SIG-M5 (cell line): ENCODE measurements around the gene PEX13.

Source experiments
- DNase-seq: peaks from one replicate; lab custom pipeline; 2025; lab: John Stamatoyannopoulos, UW

Gene PEX13

DNA sequence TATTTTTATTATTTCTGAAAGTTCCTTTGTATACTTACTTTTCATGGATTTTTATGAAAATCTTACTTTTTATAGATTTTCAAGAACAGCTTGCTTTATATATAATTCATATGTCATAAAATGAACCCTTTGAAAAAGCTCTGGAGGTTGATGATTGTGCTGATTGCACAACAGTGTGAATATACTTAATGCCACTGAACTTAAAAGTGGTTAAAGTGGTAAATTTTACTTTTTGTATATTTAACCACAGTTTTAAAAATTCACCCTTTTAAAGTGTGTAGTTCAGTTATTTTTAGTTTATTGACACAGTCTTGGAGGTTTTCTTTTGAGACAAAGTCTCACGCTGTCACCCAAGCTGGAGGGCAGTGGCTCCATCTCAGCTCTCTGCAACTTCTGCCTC is 56.6 kb downstream of the PEX13 start:
- no peak for DNase-seq

DNA sequence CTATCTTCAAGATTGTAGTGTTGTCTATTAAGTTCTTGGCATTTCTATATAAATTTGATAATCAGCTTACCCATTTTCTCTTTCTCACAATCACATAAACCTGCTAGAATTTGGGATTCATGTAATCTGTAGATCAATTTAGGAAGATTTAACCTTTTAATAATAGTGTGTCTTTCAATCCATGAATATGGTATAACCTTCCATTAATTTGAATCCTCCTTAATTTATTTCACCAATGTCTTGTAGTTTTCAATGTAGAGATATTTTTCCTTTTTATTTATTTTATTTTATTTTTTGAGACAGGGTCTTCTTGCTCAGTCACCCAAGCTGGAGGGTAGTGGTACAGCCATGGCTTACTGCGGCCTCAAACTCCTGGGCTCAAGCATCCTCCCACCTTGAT is 68.4 kb downstream of the PEX13 start:
- DNase-seq: no peak

DNA sequence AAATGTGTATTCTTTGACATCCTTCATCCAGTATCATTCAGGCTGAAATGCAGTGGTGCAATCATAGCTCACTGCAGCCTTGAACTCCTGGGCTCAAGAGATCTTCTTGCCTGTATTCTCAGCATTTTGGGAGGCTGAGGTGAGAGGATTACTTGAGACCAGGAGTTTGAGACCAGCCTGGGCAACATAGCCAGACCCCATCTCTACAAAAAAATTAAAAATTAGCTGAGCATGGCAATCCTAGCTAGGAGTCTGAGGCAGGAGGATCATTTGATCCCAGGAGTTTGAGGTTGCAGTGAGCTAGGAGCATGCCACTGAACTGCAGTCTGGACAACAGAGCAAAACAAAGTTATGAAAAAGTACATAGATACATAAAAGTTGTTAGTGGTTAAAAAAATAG is 72.3 kb downstream of the PEX13 start:
- DNase-seq: no peak

DNA sequence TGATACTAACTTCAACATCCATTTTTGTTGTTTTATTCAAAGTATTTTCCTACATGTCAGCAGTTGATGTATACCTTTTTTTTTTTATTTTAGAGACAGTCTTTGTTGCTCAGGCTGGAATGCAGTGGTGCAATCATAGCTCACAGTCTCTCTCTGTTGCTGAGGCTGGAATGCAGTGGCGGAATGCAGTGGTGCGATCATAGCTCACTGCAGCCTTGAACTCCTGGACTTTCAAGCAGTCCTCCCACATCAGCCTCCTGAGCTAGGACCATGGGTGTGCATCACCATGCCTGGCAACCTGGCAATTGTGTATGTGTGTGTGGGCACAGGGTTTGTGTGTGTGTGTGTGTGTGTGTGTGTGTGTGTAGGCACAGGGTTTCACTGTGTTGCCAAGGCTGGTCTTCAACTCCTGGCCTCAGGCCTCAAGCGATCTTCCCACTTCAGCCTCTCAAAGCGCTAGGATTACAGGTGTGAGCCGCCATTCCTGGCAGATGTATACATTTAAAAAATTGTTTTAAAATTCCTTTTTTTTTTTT is 72.9 kb downstream of the PEX13 start:
- no peak for DNase-seq

DNA sequence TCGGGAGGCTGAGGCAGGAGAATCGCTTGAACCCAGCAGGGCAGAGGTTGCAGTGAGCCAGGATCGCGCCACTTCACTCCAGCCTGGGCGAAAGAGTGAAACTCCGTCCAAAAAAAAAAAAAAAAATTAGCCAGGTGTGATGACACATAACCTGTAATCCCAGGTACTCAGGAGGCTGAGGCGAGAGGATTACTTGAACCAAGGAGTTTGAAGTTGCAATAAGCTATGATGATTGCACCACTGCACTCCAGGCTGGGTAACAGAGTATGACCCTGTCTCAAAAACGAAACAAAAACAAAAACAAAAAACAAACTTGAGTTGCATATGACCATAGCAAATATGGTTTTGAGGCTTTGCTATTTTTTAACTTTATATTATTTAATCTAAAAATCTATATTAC is 74.0 kb downstream of the PEX13 start:
- no peak for DNase-seq

DNA sequence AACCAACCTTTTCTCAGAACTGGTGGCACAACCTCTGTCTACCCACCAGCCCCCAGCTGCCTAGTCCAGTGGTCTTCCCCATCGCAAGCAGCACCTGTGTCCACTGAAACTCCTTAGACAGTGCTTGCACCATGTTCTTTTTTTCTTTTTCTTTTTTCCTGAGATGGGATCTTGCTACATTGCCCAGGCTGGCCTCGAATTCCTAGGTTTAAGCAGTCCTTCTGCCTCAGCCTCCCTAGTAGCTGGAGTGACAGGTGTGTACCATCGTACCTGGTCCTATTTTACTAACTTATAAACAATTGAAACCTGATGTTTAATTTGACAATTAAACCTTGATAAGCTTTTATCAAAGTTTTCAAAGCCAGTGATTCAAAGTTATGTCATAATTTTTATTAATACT is 78.9 kb downstream of the PEX13 start:
- DNase-seq: no peak

DNA sequence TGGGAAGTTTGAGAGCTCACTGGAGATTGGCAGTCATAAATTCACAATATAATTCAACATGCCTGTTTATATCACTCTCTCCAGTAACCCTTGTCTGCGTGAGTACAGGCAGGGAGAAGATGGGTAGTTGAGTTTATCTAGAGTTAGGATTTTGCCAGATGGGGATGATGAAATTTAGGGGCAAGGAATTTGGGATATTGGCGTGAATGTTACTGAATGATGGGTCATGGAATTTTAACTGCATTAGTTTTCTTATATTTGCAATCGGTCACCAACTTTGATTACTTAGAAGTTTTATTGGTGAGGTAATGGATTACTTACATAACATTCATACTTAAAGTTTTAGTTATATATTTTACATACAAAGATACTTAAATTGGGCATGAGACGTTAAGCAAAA is 83.3 kb downstream of the PEX13 start:
- no peak for DNase-seq
